GM12874 (cell line): ENCODE results near the gene TUBD1.

ENCODE experiments used
- TF ChIP-seq, protein P1 (sequence below): IDR thresholded peaks from 2 replicates; pipeline ENCODE4 v1.5.1; 2011; ENCODE audit warnings: low read depth, mild to moderate bottlenecking, control low read depth, low read length, moderate library complexity; ENCODE audit not compliant: insufficient read depth

The TUBD1 gene

DNA sequence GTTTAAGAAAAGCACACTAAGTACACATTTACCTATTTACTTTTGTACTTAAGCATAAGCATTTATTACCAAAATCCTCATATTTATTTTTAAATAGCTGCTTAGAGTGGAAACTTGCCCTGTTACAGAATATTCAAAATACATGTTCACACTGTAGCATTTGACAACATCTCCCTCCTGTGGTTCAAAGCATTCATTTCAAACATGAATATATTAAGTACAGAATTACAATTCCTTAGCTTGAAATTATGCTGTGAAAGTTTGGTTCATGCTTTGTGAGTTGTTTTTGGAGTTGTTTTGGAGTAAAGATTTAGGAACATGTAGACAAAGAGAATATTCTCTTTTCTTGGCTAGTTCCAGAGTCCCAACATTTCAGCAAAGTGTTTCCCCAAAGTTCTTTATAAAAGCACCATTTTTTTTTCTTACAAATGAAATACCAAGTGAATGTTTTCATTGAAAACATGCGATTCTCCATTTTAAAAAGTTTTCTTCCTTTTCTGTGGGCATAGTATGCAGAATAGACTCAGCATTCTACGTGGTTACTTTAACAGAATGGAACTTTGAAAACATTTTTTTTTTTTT lies 33.2 kb downstream of the TUBD1 start:
- TF ChIP-seq, protein P1, sequence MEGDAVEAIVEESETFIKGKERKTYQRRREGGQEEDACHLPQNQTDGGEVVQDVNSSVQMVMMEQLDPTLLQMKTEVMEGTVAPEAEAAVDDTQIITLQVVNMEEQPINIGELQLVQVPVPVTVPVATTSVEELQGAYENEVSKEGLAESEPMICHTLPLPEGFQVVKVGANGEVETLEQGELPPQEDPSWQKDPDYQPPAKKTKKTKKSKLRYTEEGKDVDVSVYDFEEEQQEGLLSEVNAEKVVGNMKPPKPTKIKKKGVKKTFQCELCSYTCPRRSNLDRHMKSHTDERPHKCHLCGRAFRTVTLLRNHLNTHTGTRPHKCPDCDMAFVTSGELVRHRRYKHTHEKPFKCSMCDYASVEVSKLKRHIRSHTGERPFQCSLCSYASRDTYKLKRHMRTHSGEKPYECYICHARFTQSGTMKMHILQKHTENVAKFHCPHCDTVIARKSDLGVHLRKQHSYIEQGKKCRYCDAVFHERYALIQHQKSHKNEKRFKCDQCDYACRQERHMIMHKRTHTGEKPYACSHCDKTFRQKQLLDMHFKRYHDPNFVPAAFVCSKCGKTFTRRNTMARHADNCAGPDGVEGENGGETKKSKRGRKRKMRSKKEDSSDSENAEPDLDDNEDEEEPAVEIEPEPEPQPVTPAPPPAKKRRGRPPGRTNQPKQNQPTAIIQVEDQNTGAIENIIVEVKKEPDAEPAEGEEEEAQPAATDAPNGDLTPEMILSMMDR, result peak; percentile 7; the same call in 1 of the 2 replicates

DNA sequence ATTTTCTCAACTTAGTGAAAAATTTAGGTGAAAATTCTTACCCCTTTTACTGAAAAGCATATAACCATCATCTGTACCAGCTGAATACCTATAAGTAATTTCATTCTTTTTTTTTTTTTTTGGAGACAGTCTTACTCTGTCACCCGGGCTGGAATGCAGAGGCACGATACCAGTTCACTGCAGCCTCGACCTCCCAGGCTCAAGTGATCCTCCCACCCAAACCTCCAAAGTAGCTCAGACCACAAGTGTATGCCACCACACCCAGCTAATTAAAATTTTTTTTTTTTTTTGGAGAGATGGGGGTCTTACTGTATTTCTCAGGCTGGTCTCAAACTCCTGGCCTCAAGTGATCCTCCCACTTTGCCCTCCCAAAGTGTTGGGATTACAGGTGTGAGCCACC lies 33.8 kb downstream of the TUBD1 start:
- TF ChIP-seq, protein P1, result no peak

DNA sequence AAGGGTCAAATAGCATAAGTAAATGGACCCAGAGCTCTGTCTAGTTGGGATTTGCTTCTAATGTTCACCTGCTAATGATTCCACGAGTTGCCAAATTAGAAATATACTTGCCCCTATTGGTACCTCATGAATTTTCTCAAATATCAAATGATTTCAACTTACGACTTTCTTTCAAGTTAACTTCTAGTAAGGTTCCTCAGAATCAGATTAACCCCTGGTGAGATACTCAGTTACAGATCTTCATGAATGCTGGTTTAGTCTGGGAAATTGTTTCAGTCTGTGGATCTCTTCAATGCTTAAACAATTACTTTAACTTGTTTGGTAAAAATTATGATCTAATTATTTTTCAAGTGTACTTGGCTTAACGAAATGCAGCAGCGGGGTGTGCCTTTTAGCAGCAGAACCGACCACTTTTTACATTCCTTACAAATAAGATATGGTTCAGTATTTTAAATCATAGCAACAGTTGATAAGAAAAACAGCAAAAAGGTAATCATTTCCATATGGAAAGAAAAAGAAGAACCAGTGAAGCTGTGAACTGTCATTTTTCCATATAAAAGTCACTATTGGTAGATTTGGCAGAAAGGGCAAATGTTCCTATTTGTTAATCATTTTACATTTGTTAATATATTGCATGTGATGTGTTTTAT lies 34.5 kb downstream of the TUBD1 start:
- TF ChIP-seq, protein P1, result no peak

DNA sequence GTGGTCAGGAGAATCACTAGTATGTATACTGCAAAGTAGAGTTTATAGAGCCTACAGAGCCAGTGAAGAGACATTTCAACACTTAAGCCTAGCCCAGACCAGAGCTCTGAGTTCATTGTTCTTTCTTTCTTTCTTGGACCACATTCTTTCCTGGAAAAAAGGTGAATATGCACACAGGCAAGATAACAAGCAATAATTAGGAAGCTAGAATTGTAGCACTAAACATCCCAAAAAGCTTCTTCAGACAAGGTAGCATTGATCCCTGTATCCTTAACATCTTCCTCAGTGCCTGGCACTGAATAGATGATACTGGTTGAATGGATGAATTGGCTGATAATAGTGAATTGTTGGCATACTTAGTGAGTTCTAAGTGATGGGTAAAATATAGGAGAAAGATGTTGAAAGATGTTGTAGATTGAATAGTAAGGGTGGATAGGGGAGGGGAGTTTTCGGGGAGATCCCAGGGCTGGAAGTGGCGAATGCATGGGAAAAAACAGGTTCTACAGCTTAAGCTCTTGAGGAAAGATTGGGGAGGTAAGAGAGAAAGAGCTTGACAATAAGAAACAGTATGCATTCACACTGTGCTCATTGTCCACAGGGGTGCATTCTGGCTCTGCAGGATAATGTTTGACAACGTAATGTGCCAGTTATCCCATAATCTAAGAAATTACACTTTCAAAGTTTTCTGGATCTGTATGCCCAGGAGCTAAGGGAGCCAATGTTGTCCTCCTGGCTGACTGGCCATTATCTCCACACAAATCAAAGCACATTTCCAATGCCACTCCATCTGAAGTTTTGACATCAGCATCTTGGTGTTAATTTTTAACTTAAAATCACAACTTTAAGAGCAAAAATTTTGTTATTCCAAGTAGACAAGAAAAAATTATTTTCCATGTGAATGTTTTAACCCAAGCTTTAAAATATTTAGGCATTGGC lies 35.6 kb downstream of the TUBD1 start:
- TF ChIP-seq, protein P1, result no peak

DNA sequence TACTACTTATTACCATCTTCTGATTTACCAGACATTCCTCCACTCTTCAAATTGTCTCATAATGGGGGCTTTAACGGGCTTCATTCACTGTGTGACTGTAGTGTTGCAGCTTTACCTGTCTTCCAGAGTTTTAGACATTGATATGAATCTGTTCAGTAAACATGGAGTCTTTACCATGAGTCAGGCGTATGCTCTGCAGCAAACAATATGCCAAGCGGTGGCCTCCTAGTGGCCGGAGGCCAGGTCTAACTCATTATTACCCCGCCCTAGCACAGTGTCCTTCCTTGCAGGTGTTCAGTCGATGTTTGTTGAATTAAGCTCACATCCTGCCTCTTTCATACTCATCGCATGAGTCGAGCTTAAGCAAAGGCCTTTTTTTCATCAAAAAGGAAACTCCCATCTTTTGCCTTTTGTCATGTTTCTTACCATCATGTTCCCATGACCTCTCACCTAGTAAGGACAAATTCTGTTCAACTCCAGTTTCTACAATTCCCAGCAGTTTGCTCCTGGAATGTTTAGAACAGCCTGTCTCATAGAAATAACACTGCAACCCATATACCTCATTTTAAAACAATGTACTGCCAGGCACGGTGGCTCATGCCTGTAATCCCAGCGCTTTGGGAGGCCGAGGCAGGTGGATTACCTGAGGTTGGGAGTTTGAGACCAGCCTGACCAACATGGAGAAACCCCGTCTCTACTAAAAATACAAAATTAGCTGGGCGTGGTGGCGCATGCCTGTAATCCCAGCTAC lies 39.4 kb downstream of the TUBD1 start:
- TF ChIP-seq, protein P1, result peak; percentile 29; the same call in 1 of the 2 replicates

DNA sequence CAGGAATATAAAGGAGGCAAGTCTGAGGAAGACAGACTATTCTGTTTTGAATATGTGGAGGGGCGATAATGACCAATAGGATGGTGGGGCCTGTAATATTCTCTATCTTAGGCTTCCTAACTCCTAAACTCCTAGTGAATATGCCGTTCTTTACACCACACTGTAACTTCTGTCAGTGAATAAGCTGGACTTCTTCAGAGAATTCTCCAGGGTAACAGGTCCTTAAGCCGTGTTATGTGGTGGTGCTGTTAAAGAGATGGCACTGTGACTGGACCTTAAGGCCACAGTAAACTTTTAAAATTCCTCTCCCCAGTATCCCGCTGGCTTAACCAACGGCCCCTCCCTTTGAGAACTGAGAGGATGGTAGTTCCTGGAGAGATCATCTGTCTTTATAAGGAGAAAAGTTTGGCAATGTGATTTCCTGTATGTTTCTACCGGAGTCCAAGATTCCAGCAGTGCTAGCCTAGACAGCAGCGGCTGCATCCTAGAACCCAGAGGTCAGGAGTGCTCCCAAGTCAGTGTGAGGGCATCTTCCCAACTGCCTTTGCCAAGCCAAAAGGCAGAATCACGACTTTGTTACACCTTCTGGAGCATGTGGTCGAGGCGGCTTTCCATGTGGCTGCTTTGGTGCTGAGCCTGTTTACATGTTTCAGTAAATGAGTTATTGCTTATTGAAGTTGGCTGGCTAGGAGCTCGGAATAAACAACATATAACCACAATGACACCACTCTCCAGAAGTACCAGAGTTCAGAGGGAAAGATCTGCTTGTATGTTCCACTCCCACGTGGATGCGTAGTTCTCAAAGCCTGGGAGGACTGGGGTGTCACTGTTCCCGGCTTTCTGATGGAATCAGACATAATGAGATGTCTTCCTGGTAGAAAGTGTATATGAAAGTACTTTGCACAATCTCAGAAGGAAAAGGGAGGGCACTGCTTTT lies 41.0 kb downstream of the TUBD1 start:
- TF ChIP-seq, protein P1, result no peak
